Fibroblast of lung (primary cell): ENCODE measurements around the gene VAMP2. TPM values are rescaled to one million over a fixed set of nuclear protein-coding genes. Genes with fewer than 3 reads are reported as not detected.

ENCODE experiments used
- DNase-seq, 2 donors: peaks; one replicate each; pipeline versions ENCODE4 v3.0.0 to v3.0.0-alpha.2; 2010; ENCODE audit warnings: low read depth in 2 of 2
- H2AFZ ChIP-seq: 2 replicates; pipeline ENCODE4 v1.5.1; 2012; ENCODE audit warnings: low read length, control low read depth, inconsistent platforms
- H3K27ac ChIP-seq: 2 replicates; pipeline ENCODE4 v1.5.1; 2011; ENCODE audit warnings: low read length, control low read depth; ENCODE audit not compliant: insufficient read depth
- H3K27me3 ChIP-seq: 2 replicates; pipeline ENCODE4 v1.5.1; 2011; ENCODE audit warnings: mild to moderate bottlenecking, low read length; ENCODE audit not compliant: control insufficient read depth, insufficient read depth
- H3K36me3 ChIP-seq: 2 replicates; pipeline ENCODE4 v1.5.1; 2011; ENCODE audit warnings: low read length; ENCODE audit not compliant: control insufficient read depth, insufficient read depth
- H3K4me1 ChIP-seq: 2 replicates; pipeline ENCODE4 v1.5.1; 2011; ENCODE audit warnings: low read length; ENCODE audit not compliant: control insufficient read depth, insufficient read depth; ENCODE audit errors: extremely low read depth
- H3K4me2 ChIP-seq: 2 replicates; pipeline ENCODE4 v1.5.1; 2011; ENCODE audit warnings: low read length, control low read depth; ENCODE audit not compliant: insufficient read depth; ENCODE audit errors: extremely low read depth
- H3K4me3 ChIP-seq, 4 experiments: fragments of 200-600 bp in 1 of 4; sonication (generic) in 1 of 4; replicated peaks in 1 of 4; 2 replicates each; pipeline ENCODE4 v1.5.1; 2011 to 2016; ENCODE audit warnings: low read length in 4 of 4, low read depth in 3 of 4, mild to moderate bottlenecking in 3 of 4, control low read depth in 2 of 4, inconsistent platforms in 1 of 4, mixed read lengths in 1 of 4; ENCODE audit not compliant: insufficient read depth in 1 of 4; ENCODE audit errors: control extremely low read depth in 1 of 4
- H3K79me2 ChIP-seq: 2 replicates; pipeline ENCODE4 v1.5.1; 2012; ENCODE audit warnings: mild to moderate bottlenecking, low read length, inconsistent platforms; ENCODE audit not compliant: control insufficient read depth, insufficient read depth
- H3K9ac ChIP-seq: 2 replicates; pipeline ENCODE4 v1.5.1; 2011; ENCODE audit warnings: mild to moderate bottlenecking, low read length, control low read depth; ENCODE audit not compliant: insufficient read depth
- H3K9me3 ChIP-seq: 2 replicates; pipeline ENCODE4 v1.5.1; 2012; ENCODE audit warnings: low read depth, low read length; ENCODE audit not compliant: control insufficient read depth, insufficient read depth
- H4K20me1 ChIP-seq: 2 replicates; pipeline ENCODE4 v1.5.1; 2011; ENCODE audit warnings: low read length; ENCODE audit not compliant: control insufficient read depth, insufficient read depth; ENCODE audit errors: extremely low read depth
- CTCF ChIP-seq, 2 donors: IDR thresholded peaks in 1 of 2; conservative IDR thresholded peaks in 1 of 2; 1 replicate in 1 of 2; 2 replicates in 1 of 2; pipeline ENCODE4 v1.5.1; 2011 to 2012; ENCODE audit warnings: low read length in 2 of 2, control low read depth in 1 of 2, inconsistent platforms in 1 of 2, low read depth in 1 of 2, mild to moderate bottlenecking in 1 of 2
- EZH2 ChIP-seq: IDR thresholded peaks from 2 replicates; pipeline ENCODE4 v1.5.1; 2012; ENCODE audit warnings: low read length, control low read depth, mild to moderate bottlenecking; ENCODE audit errors: missing control alignments
- polyA plus RNA-seq, 2 donors: library from polyadenylated mRNA; depleted of rRNA in 1 of 2; stranded (reverse) in 1 of 2; unstranded in 1 of 2; fragments of >200 nt; gene quantifications; 2 replicates each; pipeline ENCODE4 v1.2.1, GENCODE V29; 2011 to 2012; ENCODE audit warnings: missing spikeins in 1 of 2
- total RNA-seq: library from RNA; depleted of rRNA; stranded (reverse); fragments of >200 nt; gene quantifications from 2 replicates; pipeline ENCODE4 v1.2.1, GENCODE V29; 2014

The VAMP2 gene
- total and polyA plus RNA-seq, 2 donors (not counting 1 experiment from before 2014, with no cell fraction given), result 8.1 to 12.2 TPM

- Histone ChIP-seq H4K20me1 (no peaks in the 10 kb centered on the region), H3K79me2 (peaks cover 2% of the 10 kb centered on the region), H3K4me2 (no peak overlapping the region), H3K4me1 (peaks cover 12% of the 10 kb centered on the region), H3K4me3 (no peak overlapping the region), H3K9ac (no peak overlapping the region), H3K27ac (no peak overlapping the region), H3K36me3 (peaks cover 30% of the 10 kb centered on the region), H3K9me3 (no peaks in the 10 kb centered on the region), H3K27me3 (no peaks in the 10 kb centered on the region), H2AFZ (no peak overlapping the region)
- DNase-seq, result no peak
- no peak for TF ChIP-seq EZH2
- no peak for TF ChIP-seq CTCF (conservative IDR thresholded peaks at IDR 0.05 in 1 of 2, IDR thresholded peaks at IDR 0.05 in 1 of 2; ENCODE audit: low read depth in 1 of 2, low read length in 2 of 2)
Measured at GRCh38 chr17:8148560-8148959, 14.2 kb downstream of the VAMP2 start.

DNA sequence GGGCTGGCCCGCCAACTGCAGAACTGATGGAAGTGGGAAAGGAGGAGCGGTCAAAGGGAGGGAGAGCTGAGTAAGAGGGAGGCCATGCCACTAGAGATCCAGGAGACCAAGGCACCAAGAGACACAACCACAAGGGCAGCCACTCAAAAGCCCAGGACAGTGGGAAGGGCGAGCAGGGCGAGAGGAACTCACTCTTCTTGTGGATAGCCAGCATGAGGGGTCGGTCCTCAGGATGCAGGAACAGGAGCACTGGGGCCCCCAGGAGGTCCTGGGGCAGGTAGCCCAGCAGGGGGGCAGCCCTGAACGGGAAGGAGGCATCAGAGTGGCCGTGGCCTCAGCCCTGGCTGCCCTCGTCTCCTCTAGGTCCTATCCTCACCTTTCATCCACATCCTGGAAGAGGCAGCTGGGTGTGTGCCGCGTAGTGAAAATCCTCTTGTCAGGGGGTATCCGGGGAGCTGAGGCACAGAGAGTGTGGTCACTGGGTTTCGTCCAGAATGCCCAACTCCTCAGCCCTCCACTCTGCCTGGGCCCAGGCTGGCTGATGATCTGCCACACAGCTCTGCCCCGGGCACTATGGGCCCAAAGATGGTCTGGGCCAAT is 14.8 kb downstream of the VAMP2 start:
- no peak overlapping the region for H2AFZ ChIP-seq
- peaks cover 7% of the 10 kb centered on the region for H3K4me1 ChIP-seq
- no peaks in the 10 kb centered on the region for H3K27me3 ChIP-seq
- no peak overlapping the region for H3K4me3 ChIP-seq
- no peak overlapping the region for H3K27ac ChIP-seq
- no peak overlapping the region for H3K9ac ChIP-seq
- H3K4me2 ChIP-seq, result no peak overlapping the region
- H3K9me3 ChIP-seq, result no peaks in the 10 kb centered on the region
- peaks cover 2% of the 10 kb centered on the region for H3K79me2 ChIP-seq
- H4K20me1 ChIP-seq, result no peaks in the 10 kb centered on the region
- no peak for DNase-seq
- no peak for TF ChIP-seq EZH2
- H3K36me3 ChIP-seq, result peaks cover 30% of the 10 kb centered on the region

DNA sequence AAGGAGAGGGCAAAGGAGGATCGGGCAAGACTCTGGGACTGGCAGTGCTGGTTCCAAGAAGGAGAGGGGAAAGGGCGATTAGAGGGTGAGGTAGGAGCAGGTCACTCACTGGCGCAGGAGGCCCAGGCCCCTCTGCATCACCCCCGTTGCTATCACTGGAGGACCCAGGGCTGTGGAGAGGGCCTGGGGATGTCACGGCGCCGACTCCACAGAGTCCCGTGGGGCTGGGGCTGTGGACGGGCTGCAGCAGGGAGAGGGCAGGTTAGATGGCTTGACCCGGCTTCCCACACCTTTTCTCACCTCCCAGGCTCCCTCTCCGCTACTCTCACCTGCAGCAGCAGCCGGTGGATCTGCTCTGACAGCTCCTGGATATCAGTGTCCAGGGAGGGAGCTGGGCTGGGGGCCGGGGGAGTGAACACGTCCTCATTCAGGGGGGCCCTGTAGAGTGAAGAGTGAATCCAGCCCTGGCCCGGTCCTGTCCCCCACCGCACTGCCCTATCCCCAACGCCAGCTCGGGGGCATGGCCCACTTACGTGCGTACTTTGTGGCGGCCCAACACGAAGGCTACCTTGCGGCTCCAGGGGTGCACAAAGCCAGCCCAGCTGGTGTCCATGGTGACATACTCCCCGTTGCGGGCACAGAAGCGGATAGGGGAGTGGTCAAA is 15.5 kb downstream of the VAMP2 start:
- Histone ChIP-seq H2AFZ (no peak overlapping the region), H3K9me3 (no peaks in the 10 kb centered on the region), H3K4me2 (no peak overlapping the region), H3K79me2 (peaks cover 2% of the 10 kb centered on the region), H3K4me3 (no peak overlapping the region), H3K27ac (no peak overlapping the region), H3K36me3 (peaks cover 35% of the 10 kb centered on the region), H3K9ac (no peak overlapping the region), H4K20me1 (no peaks in the 10 kb centered on the region), H3K27me3 (no peaks in the 10 kb centered on the region), H3K4me1 (peaks cover 3% of the 10 kb centered on the region)
- no peak for DNase-seq
- TF ChIP-seq CTCF (conservative IDR thresholded peaks at IDR 0.05 in 1 of 2, IDR thresholded peaks at IDR 0.05 in 1 of 2; ENCODE audit: low read depth in 1 of 2, low read length in 2 of 2), result no peak
- TF ChIP-seq EZH2, result no peak
